Neuronal stem cell (in vitro differentiated cells): ENCODE measurements around the gene PCDHGB5. TPM values are rescaled to one million over a fixed set of nuclear protein-coding genes. Genes with fewer than 3 reads are reported as not detected.
A peak's percentile ranks its signal among the peaks of the same experiment; 100 is the strongest.
"Not testable (repeated sequence)": the region's sequence is repeated elsewhere in the genome, so short reads cannot be mapped to it uniquely, and the experiment has no call there.

Experiments used
- DNase-seq: peaks from one replicate; pipeline ENCODE4 v3.0.0-alpha.2; 2013; ENCODE audit warnings: low spot score
- H2AFZ ChIP-seq: one replicate; pipeline ENCODE4 v1.6.1; 2013; ENCODE audit warnings: mild to moderate bottlenecking, low read length, inconsistent platforms
- H2AK5ac ChIP-seq: 2 replicates; pipeline ENCODE4 v1.6.1; 2013; ENCODE audit warnings: low read depth, mild to moderate bottlenecking, inconsistent platforms, low read length, moderate library complexity, mixed read lengths
- H2BK120ac ChIP-seq: 2 replicates; pipeline ENCODE4 v1.6.1; 2013; ENCODE audit warnings: low read depth, mild to moderate bottlenecking, inconsistent platforms, low read length, moderate library complexity, mixed read lengths
- H2BK12ac ChIP-seq: one replicate; pipeline ENCODE4 v1.6.1; 2013; ENCODE audit warnings: low read length, inconsistent platforms
- H2BK15ac ChIP-seq: 2 replicates; pipeline ENCODE4 v1.6.1; 2013; ENCODE audit warnings: mild to moderate bottlenecking, low read length, inconsistent platforms, mixed read lengths
- H2BK5ac ChIP-seq: one replicate; pipeline ENCODE4 v1.6.1; 2013; ENCODE audit warnings: inconsistent platforms, mild to moderate bottlenecking, low read length, moderate library complexity
- H3K14ac ChIP-seq: one replicate; pipeline ENCODE4 v1.6.1; 2013; ENCODE audit warnings: low read length, inconsistent platforms
- H3K18ac ChIP-seq: 2 replicates; pipeline ENCODE4 v1.6.1; 2013; ENCODE audit warnings: low read length, inconsistent platforms
- H3K23ac ChIP-seq: 2 replicates; pipeline ENCODE4 v1.6.1; 2013; ENCODE audit warnings: low read depth, mild to moderate bottlenecking, mixed read lengths, low read length, inconsistent platforms; ENCODE audit not compliant: poor library complexity
- H3K27ac ChIP-seq: replicated peaks from 3 replicates; pipeline ENCODE4 v1.5.1; 2013; ENCODE audit warnings: low read length, inconsistent platforms
- H3K27me3 ChIP-seq, 3 experiments: 2 replicates each; pipeline ENCODE4 v1.6.1; 2013; ENCODE audit warnings: low read length in 3 of 3, mild to moderate bottlenecking in 2 of 3, inconsistent platforms in 1 of 3, low read depth in 1 of 3, mixed read lengths in 1 of 3, moderate library complexity in 1 of 3; ENCODE audit not compliant: control insufficient read depth in 3 of 3, insufficient read depth in 3 of 3
- H3K36me3 ChIP-seq, 2 donors: replicated peaks in 1 of 2; 2 replicates each; pipeline ENCODE4 v1.6.1; 2013; ENCODE audit warnings: low read length in 2 of 2; ENCODE audit not compliant: control insufficient read depth in 2 of 2, insufficient read depth in 2 of 2
- H3K4ac ChIP-seq: 2 replicates; pipeline ENCODE4 v1.6.1; 2013; ENCODE audit warnings: inconsistent platforms, mild to moderate bottlenecking, low read length, moderate library complexity
- H3K4me1 ChIP-seq, 2 donors: 1 replicate in 1 of 2; 2 replicates in 1 of 2; pipeline ENCODE4 v1.6.1; 2013; ENCODE audit warnings: low read length in 2 of 2, low read depth in 1 of 2; ENCODE audit not compliant: control insufficient read depth in 2 of 2, insufficient read depth in 1 of 2
- H3K4me2 ChIP-seq: one replicate; pipeline ENCODE4 v1.6.1; 2013; ENCODE audit warnings: mild to moderate bottlenecking, low read length, inconsistent platforms; ENCODE audit not compliant: insufficient read depth, poor library complexity, severe bottlenecking
- H3K4me3 ChIP-seq, 2 donors: 2 replicates each; pipeline ENCODE4 v1.5.1; 2013; ENCODE audit warnings: low read length in 2 of 2, mild to moderate bottlenecking in 2 of 2, inconsistent platforms in 1 of 2, moderate library complexity in 1 of 2
- H3K79me1 ChIP-seq: one replicate; pipeline ENCODE4 v1.6.1; 2013; ENCODE audit warnings: low read depth, mild to moderate bottlenecking, inconsistent platforms, low read length, moderate library complexity
- H3K9ac ChIP-seq: one replicate; pipeline ENCODE4 v1.6.1; 2013; ENCODE audit warnings: mild to moderate bottlenecking, low read depth, low read length, inconsistent platforms; ENCODE audit not compliant: poor library complexity
- H3K9me3 ChIP-seq, 2 donors: replicated peaks in 1 of 2; 2 replicates each; pipeline versions ENCODE3 to v1.6.1; 2013; ENCODE audit warnings: low read length in 2 of 2, mild to moderate bottlenecking in 2 of 2, inconsistent platforms in 1 of 2, low read depth in 1 of 2, mixed read lengths in 1 of 2, moderate library complexity in 1 of 2; ENCODE audit not compliant: control insufficient read depth in 2 of 2, insufficient read depth in 1 of 2
- H4K8ac ChIP-seq: one replicate; pipeline ENCODE4 v1.6.1; 2013; ENCODE audit warnings: low read depth, mild to moderate bottlenecking, inconsistent platforms, low read length, moderate library complexity
- H4K91ac ChIP-seq: one replicate; pipeline ENCODE4 v1.6.1; 2013; ENCODE audit warnings: low read length, low read depth, mild to moderate bottlenecking, inconsistent platforms; ENCODE audit not compliant: poor library complexity
- WGBS, 2 donors: extraction: QIAGEN DNeasy Blood & Tissue Kit; methylation state at CpG; one replicate each; pipeline ENCODE4 v1.1.7; 2013; ENCODE audit warnings: missing lambda C conversion rate in 2 of 2, mixed read lengths in 1 of 2; ENCODE audit not compliant: insufficient read length in 2 of 2, insufficient replicate concordance in 1 of 2; ENCODE audit errors: extremely low coverage in 2 of 2; 5-methylcytosine and 5-hydroxymethylcytosine counted together
- polyA plus RNA-seq, 2 experiments: library from polyadenylated mRNA; stranded (reverse); fragments of 200-250 nt; gene quantifications; one replicate each; pipeline ENCODE4 v1.2.3, GENCODE V29; 2013

Gene PCDHGB5
- 0.39 TPM for polyA plus RNA-seq (2013, experiment 1 of 2)
- polyA plus RNA-seq (2013, experiment 2 of 2) = 0.36 TPM

GRCh38 chr5:141397756-141398551, at the start of gene PCDHGB5:
Gene PCDHGB5, plus strand, starts transcription at chr5:141397947. Its CDS starts 181 bp downstream, at chr5:141398128.
- H3K36me3 ChIP-seq = peaks cover 5 to 13% of the 10 kb centered on the region in 2 donors
- not testable (repeated sequence) for H3K18ac ChIP-seq, H3K4me1 ChIP-seq, H2AFZ ChIP-seq, DNase-seq, H4K91ac ChIP-seq, H3K9ac ChIP-seq, H3K27ac ChIP-seq, H4K8ac ChIP-seq, H3K23ac ChIP-seq, H3K4me2 ChIP-seq, H3K27me3 ChIP-seq, H3K4me3 ChIP-seq, H2BK15ac ChIP-seq, H3K14ac ChIP-seq, H2BK120ac ChIP-seq, H2BK12ac ChIP-seq, H3K4ac ChIP-seq, H3K79me1 ChIP-seq, H2AK5ac ChIP-seq, H2BK5ac ChIP-seq
- peaks cover 32 to 72% of the 10 kb centered on the region in 2 donors for H3K9me3 ChIP-seq
- WGBS, 2 donors = no CpG with 5 or more reads among the region's 43 CpGs

GRCh38 chr5:141349917-141350619, 47.7 kb upstream of the PCDHGB5 start, which contains the start of gene PCDHGB1:
Gene PCDHGB1, plus strand, starts transcription at chr5:141350099. Its CDS starts 162 bp downstream, at chr5:141350261.
- H3K14ac ChIP-seq = no peak within 1 kb of the TSS
- H3K79me1 ChIP-seq = no peaks in the 10 kb centered on the region
- no peak within 1 kb of the TSS for H3K23ac ChIP-seq
- no peaks in the 10 kb centered on the region for H3K4me1 ChIP-seq
- no peak within 1 kb of the TSS for H2BK5ac ChIP-seq
- DNase-seq = no peak
- no peak within 1 kb of the TSS for H4K91ac ChIP-seq
- no peak within 1 kb of the TSS for H3K4me2 ChIP-seq
- H4K8ac ChIP-seq = no peak within 1 kb of the TSS
- no peak within 1 kb of the TSS for H3K9ac ChIP-seq
- H3K27me3 ChIP-seq = no peaks in the 10 kb centered on the region
- H3K9me3 ChIP-seq = peaks cover 14 to 33% of the 10 kb centered on the region in 2 donors
- no peak within 1 kb of the TSS for H2BK12ac ChIP-seq
- peak within 1 kb of the TSS in 1 of 2 donors; percentile 20 for H3K4me3 ChIP-seq
- no peak within 1 kb of the TSS for H2BK15ac ChIP-seq
- H3K36me3 ChIP-seq = no peaks in the 10 kb centered on the region
- H2AK5ac ChIP-seq = no peak within 1 kb of the TSS
- H3K4ac ChIP-seq = no peak within 1 kb of the TSS
- no peak within 1 kb of the TSS for H3K18ac ChIP-seq
- H2AFZ ChIP-seq = peak within 1 kb of the TSS; percentile 84
- H3K27ac ChIP-seq = no peak within 1 kb of the TSS
- 100% methylated on average over 3 to 7 of the region's 29 CpGs for WGBS, 2 donors
- no peak within 1 kb of the TSS for H2BK120ac ChIP-seq

GRCh38 chr5:141351591-141351990, 46.2 kb upstream of the PCDHGB5 start:
- Histone ChIP-seq H2BK15ac (no peak overlapping the region), H3K4me1 (no peaks in the 10 kb centered on the region), H2AFZ (no peak overlapping the region), H3K36me3 (peaks cover 0 to under 1% of the 10 kb centered on the region in 2 donors), H3K79me1 (no peaks in the 10 kb centered on the region), H2BK5ac (no peak overlapping the region), H4K8ac (no peak overlapping the region), H3K4me3 (no peak overlapping the region), H3K18ac (no peak overlapping the region), H2BK12ac (no peak overlapping the region), H3K9ac (no peak overlapping the region), H3K27me3 (peaks cover 0 to 2% (median 0%) of the 10 kb centered on the region in 3 experiments), H4K91ac (no peak overlapping the region), H3K23ac (no peak overlapping the region), H3K9me3 (peaks cover 20 to 45% of the 10 kb centered on the region in 2 donors), H3K4me2 (no peak overlapping the region), H3K4ac (no peak overlapping the region), H3K14ac (no peak overlapping the region), H3K27ac (no peak overlapping the region), H2AK5ac (no peak overlapping the region), H2BK120ac (no peak overlapping the region)
- no CpG with 5 or more reads among the region's 36 CpGs for WGBS, 2 donors
- DNase-seq = no peak
